NCI-H1092 treated with DMSO at 0.1 percent for 48 hours (cell line): ENCODE data around the gene LHFPL4.
"Not testable (repeated sequence)": the region's sequence is repeated elsewhere in the genome, so short reads cannot be mapped to it uniquely, and the experiment has no call there.

Experiments used
- DNase-seq: peaks from one replicate; lab custom pipeline; 2025; lab: John Stamatoyannopoulos, UW

Gene LHFPL4

GRCh38 chr3:9553021-9553947 lies at the start of gene LHFPL4:
Gene LHFPL4 (minus strand): TSS chr3:9553822. CDS start chr3:9552679, 1,143 bp downstream.
- DNase-seq, result no peak

GRCh38 chr3:9602620-9603019 lies 49.0 kb upstream of the LHFPL4 start:
- no peak for DNase-seq

GRCh38 chr3:9601006-9601581 lies 47.5 kb upstream of the LHFPL4 start:
- not testable (repeated sequence) for DNase-seq

GRCh38 chr3:9600597-9600996 lies 47.0 kb upstream of the LHFPL4 start:
- DNase-seq, result peak; percentile 22

- no peak for DNase-seq
These were observed 45.3 kb upstream of the LHFPL4 start for GRCh38 chr3:9598783-9599387.

- DNase-seq, result no peak
These were observed 42.3 kb upstream of the LHFPL4 start for GRCh38 chr3:9595877-9596276.

- DNase-seq, result not testable (repeated sequence)
These were observed 38.2 kb upstream of the LHFPL4 start for GRCh38 chr3:9591781-9592180.

- no peak for DNase-seq
These were observed 36.7 kb upstream of the LHFPL4 start for GRCh38 chr3:9590282-9590791.

GRCh38 chr3:9583792-9584191 lies 30.2 kb upstream of the LHFPL4 start:
- DNase-seq, result no peak

GRCh38 chr3:9583371-9583770 lies 29.7 kb upstream of the LHFPL4 start:
- DNase-seq, result no peak

- DNase-seq, result no peak
These were observed 28.7 kb upstream of the LHFPL4 start for GRCh38 chr3:9582332-9582731.

GRCh38 chr3:9581742-9582141 lies 28.1 kb upstream of the LHFPL4 start:
- DNase-seq, result no peak

GRCh38 chr3:9569054-9569453 lies 15.4 kb upstream of the LHFPL4 start:
- DNase-seq, result no peak

GRCh38 chr3:9565316-9565715 lies 11.7 kb upstream of the LHFPL4 start:
- no peak for DNase-seq

GRCh38 chr3:9563851-9564250 lies 10.2 kb upstream of the LHFPL4 start:
- DNase-seq, result no peak

GRCh38 chr3:9560056-9560455 lies 6.4 kb upstream of the LHFPL4 start:
- DNase-seq, result not testable (repeated sequence)

- DNase-seq, result no peak
These were observed 409 bp upstream of the LHFPL4 start for GRCh38 chr3:9553948-9554513.

GRCh38 chr3:9552252-9552999 lies 1.2 kb downstream of the LHFPL4 start:
- DNase-seq, result no peak

GRCh38 chr3:9550999-9551398 lies 2.6 kb downstream of the LHFPL4 start:
- DNase-seq, result no peak

- DNase-seq, result no peak
These were observed 4.0 kb downstream of the LHFPL4 start for GRCh38 chr3:9549600-9549999.

GRCh38 chr3:9548991-9549390 lies 4.6 kb downstream of the LHFPL4 start:
- DNase-seq, result no peak

- DNase-seq, result no peak
These were observed 11.4 kb downstream of the LHFPL4 start for GRCh38 chr3:9542182-9542581.
